ENCODE measurements around the gene JAKMIP1.

Gene JAKMIP1

DNA sequence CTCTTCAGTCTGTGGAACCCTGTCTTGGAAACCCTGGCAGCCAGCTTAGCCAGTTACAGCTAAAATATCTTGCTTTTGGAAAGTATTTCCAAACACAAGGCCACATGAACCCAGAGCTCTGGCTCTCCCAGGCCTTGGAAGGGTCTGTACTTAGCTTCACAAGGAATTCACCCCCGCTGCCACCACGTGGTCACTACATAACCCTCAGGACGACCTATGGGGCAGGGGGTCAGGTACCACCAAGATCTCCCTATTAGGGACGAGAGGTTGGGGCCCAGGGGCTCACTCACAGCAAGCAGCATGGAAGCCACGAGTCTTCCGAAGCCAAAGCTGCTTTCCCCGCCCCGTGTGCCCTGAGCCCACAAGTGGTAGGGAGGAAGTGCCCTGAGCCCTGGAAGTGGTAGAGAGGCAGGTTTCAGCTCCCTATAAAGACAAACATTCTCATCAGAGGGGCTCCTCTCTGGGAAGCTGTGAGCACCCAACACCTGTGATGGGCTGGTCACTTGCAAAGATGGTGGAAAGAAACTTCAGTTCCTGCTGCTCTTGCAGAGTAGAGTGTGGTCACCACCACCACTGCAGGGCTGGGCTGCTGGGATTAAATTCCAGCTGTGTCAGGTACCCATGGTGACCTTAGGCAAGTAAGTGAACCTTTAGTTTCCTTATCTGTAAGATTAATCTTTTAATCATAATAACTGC lies 4.7 kb upstream of the JAKMIP1 start:
- no peak for DNase-seq

DNA sequence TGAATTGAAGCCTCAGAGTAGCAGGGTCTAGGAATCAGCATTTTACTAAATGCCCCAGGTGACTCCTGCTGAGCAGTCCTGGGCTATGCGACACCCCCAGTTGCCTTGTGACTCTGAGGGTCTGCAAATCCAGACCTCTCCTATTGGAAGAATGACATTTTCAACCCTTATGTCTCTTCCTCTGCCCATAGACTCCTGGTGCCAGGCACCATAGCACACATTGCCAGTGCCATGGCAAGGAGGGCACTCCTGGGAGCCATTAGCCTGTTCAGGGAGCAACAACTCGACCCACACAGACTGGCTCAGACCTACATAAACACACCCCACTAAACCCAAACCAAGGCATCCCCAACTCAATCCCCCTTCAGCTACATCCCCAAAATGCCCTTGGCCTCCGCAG lies 3.7 kb upstream of the JAKMIP1 start:
- no peak for DNase-seq

DNA sequence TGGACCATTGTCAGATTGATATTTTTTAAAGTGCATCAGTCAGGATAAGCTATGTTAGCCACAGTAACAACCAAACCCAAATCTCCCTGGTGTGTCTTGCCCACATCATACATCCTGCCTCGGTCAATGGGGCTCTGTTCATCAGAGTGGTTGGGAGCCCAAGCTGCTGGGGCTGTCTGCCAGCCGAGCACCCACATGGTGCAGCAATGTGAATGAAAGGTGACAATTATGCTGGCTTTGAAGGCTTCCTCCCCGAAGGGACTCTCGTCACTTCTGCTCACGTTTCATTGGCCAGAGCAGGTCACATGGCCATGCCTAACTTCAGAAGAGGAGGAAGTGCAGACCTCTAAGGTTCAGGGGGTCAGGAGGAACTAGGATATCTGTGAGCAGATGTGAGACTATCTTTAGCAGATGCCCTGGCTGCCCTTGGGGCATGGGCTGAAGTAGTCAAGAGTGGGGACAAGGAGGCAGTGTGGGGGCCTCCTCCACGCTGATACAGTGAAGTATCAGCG lies 1.3 kb upstream of the JAKMIP1 start:
- no peak for DNase-seq

DNA sequence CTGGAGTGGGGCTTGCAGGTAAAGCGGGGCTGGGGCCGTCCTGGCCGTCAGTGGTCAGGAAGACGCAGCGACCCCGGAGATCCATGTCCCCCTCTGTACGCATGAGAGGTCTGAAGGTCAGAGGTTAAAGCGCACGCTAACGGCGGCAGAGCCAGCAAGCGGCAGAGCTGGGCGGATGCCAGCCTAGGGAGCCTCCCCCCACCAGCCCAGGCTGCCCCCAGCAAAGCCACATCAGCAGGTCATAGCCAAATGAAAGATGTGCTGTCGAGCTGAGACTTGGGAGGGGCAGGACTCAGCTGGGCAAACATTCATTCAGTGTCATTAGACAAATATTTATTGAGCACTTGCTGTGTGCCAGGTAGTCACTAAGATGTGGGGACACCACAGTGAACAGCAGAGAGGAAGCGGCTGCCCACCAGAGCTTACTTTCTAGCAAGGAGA lies 593 bp upstream of the JAKMIP1 start:
- no peak for DNase-seq

DNA sequence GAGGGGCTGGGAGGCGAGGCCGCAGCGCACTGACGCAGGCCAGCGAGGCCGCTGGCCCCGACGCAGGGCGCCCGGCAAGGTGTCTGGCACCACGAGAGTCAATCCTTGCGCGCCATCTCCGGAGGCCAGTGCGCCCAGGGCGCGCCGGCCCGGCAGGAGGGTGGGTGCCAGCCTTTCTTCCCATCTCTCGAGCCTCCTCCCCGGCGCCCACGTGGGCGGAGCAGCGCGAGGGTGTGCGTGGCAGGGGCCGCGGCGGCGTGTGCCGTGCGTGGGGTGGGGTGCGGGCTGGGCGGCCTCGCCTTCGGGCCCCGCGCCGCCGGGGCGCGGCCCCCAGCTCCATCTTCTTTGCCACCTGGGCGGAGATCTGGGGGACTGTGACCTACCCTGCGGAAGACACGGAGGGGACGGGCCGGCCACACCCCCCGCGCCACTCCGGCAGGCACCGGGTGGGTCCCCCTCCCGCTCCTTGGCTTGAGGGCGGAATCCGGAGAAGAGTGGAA lies 877 bp downstream of the JAKMIP1 start:
- peak in 2 of 56 donors; percentile 32 to 55 for DNase-seq

DNA sequence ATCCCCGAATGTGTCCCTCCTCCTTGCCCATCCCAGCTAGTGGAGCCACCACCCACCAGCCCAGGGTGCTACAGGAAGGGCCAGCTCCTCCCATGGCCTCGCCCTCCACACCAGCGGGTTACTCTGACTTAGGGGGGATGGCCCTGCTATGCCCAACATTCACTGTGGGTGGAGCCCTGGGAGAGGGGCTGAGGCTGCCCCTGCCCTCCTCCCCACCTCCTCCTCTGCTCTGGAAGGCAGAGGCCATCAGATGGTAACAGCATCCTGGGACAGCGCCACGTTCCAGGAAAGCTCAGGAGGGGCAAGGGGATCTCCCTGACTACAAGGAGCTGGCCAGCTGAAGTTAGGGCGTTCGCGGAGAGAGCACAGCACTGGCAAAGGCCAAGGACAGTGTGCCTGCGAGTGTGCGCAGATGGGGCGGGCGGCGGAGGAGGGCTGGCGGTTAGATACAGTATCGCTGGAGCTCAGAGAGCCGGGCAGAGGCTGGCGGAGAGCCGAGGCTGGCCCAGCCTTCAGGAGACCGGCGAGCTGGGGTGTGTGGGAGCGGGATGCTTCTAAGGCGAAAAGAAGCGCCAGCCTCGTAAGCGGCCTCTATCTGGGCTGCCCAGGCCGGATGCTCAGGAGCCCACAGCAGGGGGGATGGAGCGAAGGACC lies 1.5 kb downstream of the JAKMIP1 start:
- DNase-seq, result peak in 1 of 56 donors; percentile 27

DNA sequence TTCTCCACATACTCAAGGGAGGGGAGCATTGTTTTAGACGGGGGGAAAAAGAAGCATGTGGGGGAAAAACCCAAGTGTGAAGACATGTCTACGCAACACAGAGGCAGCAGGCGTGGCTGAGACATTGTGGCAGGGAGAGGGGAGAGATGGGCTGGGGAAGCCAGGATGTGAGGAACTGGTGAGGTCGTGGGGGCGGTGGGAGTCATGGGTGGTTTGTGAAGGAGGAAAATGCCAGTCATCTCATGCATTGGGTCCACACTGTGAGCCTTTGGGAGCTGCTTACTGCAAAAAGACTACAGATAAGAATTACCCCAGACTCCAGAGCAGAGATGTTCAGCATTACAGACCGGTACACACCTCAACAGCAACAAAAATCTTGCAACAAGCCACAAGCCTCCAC lies 2.1 kb downstream of the JAKMIP1 start:
- peak in 17 of 56 donors; percentile 23 to 73 (median 43) for DNase-seq

DNA sequence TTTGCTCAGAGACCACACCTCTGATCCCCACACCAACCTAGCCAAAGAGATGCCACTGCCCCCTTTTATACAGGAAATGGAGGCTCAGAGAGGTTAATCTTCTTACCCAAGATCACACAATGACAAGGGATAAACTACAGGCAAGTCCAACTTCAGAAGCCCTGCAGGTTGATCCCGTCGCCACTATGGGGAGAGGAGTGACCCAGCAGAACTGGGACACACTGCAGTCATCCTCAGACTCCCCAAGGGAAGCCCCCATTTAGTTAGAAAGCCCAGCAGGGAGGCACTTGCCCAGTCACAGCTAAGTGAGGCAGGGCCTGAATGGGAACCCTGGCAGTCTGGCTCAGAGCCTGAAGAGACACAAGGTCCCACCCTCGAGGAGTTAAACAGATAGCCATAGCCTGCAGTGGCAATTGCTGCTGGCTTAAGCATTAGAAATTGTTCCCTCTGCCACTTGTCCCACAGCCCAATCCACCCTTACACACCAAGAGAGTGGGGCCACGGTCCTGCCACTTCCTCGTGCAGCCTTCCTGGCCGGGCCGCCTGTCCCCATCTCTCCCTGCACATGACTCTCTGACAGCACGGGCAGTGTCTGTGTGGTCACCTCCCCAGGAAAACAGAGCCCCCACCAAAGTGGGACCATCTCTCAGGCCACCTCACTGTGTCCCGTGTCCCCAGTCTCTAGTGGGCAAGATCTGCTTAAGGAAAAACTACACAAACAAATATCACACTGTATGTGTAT lies 2.7 kb downstream of the JAKMIP1 start:
- no peak for DNase-seq

DNA sequence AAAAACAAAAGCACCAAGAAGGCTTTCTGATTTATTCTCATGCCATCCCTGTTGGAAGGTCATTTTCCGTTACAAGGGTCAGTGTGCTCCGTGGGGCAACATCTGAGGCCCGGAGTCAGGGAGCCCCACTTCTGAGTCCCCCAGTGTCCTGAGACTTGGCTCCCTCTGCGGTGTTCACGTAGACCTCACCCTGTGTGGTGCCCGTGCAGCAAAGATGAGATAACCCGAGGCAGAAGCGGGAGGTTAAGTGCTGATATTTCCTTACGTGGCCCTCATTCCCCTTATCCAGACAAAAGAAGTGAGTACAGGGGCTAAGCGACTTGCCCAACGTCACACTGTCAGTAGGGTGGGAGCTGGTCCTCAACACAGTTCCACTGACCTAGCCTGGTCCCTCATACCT lies 3.5 kb downstream of the JAKMIP1 start:
- DNase-seq, result no peak

DNA sequence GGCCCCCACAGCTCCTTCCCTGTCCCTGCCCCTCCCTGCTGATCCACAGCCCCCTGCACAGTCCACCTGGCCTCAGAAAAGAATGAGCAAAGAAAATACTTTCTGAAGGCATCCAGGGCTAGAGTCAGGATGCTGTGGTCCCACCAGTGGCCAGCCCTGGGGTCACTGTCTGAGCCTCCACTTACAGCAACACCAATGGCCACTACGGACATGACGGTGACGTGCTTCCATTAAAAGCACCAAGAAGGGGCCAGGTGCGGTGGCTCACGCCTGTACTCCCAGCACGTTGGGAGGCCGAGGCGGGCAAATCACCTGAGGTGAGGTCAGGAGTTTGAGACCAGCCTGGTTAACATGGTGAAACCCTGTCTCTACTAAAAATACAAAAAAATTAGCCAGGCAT lies 4.0 kb downstream of the JAKMIP1 start:
- no peak for DNase-seq

DNA sequence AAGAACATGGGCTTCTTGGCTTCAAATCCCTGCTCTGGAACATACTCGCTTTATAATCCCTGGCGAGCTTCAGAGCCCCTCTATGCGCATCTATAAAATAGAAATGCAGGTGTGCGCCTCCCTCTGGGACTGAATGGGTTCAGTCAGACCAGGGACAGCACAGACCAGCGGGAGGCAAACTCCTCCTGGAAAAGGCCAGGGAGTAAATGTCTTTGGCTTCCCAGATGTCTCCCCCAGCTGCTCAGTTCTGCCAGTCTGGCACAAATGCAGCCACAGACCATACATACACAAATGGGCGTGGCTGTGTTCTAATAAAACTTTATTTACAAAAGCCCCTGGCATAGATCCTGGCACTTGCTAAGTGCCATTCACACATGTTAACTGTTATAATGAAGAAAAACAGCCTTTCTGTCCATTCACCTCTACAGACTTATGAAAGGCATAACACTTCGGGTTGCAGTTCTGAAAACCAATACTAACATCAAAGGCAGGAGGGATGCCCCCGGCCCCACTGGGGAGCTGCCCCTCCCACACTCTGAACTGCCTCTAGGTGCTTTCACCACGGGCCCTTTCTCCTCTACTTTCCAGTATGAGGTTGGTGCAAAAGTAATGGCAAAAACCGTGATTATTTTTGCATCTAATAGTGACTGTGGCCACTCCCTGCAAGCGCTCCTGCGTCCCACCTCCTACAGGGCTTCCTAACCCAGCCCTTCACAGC lies 4.6 kb downstream of the JAKMIP1 start:
- no peak for DNase-seq

DNA sequence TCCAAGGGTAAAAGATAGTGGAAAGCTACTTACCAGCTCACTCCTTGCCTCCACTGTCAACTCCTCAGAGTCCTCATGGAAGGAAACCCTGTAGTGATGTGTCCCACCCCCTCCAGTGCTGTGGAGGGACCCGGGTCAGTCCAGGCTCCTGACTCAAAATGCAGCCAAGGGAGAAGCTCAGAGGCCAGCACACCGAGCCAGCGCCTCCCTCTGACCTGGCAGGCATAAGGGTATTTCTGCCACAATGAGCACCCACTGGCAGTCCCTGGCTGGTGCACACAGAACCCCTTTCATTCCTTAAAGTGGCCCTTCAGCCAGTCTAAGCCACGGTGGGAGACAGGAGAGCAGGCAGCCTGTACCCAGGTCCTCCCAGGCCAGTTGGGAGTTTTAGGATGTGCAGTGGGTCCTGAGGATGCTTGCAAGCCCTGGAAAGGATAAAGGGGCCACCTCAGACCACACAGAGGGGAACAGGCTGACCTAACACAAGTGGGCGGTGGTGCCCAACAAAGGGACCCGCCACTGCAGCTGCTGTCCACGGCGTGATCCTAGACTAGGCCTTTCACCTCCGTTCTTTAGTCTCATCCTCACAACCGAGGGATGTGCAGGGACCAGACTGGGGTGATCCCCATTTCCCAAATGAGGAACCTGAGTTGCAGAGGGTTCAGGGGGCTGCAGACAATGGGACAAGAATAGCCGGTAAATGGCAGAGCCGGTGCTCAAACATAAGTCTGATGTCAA lies 5.7 kb downstream of the JAKMIP1 start:
- DNase-seq, result peak in 22 of 56 donors; percentile 15 to 67 (median 48)

DNA sequence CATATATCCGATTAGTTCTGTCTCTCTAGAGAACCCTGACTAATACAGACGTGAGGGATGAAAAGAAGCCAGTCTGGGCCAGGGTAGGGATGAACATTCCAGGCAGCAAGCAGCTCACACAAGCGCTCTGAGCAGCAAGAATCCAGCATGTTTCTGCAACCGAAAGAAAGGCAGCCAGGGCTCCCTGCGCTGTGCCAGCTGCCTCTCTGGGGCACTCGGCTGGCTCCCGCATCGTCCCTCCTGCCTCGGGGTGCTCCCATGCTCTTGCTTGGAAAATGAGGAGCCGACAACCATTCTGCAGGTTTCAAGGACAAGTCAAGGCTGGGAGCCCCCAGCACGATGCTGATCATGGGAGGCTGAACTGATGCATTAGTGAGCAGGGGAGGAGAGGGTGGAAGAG lies 7.0 kb downstream of the JAKMIP1 start:
- peak in 7 of 56 donors; percentile 23 to 39 (median 26) for DNase-seq

DNA sequence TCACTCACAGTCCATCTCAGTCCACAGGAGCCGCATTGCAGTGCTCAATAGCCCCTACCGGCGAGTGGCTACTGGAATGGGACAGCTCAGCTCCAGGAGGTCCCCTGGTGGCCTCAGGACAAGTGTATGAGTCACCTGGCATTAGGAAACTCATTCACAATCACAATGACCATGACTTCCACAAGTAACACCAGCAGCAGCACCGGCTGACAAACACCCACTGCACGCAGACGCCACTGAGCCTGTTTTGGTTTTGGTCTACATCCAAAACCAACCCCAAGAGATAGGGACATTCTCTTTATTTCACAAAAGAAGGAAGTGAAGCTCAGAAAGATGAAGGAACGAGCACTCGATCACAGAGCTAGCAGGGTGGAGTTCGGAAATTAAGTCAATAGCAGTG lies 8.1 kb downstream of the JAKMIP1 start:
- no peak for DNase-seq

DNA sequence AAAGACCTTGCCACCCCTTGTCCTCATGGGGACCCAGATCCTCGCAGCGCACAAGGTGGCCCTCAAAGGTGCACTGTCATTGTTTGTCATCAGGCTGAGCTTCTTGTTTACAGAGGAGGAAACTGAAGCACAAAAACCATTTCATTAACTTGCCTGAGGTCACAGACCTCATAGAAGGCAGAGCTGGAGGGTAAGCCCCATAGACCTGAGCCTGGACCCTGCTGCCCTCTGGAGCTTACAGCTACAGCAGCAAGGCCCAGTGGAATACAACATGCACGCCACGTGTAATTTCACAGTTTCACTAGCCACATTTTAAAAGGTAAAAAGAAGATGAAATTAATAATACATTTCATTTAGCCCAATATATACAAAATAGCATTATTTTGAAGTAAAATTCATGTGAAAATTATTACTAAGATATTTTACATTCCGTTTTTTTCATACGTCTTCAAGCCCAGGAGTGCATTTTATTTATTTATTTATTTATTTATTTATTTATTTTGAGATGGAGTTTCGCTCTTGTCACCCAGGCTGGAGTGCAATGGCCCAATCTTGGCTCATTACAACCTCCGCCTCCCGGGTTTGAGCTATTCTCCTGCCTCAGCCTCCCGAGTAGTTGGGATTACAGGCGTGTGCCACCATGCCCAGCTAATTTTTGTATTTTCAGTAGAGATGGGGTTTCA lies 8.8 kb downstream of the JAKMIP1 start:
- no peak for DNase-seq

DNA sequence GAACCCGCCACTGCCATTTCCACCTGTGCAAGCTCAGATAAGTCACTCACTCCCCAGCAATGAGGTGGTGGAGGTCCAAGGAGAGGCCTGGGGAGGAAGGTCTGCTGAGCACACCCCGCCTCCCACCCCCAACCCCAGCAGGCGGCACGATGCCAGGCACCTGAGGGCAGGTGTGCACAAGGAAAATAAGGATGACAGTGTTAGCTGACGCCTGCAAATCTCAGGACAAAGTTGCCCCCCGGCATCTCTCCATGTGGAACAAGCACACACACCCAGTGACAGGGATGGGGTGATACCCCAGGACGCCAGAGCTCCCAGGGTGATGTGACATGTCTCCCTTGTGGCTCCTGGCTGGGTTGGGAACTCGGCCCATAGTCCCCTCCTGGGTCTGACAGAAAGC lies 9.9 kb downstream of the JAKMIP1 start:
- no peak for DNase-seq

DNA sequence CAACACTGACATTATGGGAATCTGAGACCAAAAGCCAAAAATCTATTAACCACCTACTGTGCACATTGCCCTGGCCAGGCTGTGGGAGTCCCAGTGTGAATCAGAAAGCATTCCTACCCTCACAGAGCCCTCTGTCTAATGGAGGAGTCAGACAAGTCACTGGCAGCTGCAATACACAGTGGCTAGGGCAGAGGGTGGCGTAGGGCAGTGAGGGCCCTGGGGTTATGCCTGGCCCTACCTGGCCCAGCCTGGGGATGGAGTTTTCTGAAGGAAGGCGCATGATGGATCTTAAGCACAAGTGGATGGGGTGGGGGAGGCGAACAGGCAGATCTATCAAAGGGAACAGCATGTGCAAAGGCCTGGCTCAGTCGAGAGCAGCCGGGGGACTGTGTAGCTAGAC lies 10.8 kb downstream of the JAKMIP1 start:
- DNase-seq, result no peak

DNA sequence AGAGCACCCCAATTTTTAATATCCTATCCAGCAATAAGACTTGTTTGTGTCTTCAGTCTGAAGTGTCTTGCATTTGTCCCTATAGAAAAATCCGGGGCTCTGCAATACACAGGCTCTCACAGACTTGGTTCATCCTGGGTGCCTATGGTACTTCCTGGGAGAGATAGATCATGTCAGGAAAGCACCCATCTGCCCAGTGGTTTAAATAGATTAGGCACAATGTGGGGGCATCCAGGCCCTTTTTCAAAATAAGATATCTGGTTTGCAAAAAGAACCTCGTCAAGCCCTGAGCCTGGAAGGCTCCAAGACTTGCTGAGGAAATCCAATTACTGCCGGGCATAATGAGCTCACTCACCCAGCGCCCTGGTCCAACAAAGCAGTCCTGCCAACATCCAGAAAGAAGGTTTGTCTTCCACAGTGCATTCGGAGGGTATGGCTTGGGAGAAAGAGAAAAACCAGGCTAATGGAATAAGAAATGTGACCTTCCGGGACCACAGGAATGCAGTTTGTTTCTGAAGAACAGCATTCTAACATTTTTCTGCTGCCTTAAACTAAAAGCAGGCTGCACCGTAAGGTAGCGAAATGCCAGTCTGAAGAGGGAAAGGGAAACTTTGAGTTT lies 11.6 kb downstream of the JAKMIP1 start:
- DNase-seq, result peak in 9 of 56 donors; percentile 14 to 48 (median 34)

DNA sequence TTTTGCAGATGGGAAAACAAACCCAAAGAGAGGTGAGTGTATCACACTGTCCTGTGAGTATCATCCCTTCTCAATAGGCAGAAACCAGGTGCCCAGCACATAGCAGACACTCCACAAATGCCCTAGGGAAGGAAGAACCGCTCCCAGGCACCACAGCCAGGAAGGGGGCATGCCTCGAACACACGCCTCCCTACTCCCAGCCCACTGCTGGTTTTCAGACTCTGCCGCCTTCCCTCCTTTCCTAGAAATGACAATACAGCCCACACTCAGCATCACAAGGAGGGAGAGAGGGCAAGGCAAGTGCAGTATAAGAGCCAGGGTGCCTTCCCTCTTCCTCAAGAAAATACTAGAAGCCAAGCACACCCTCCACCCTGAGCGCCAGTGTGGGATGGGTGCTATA lies 16.2 kb downstream of the JAKMIP1 start:
- peak in 2 of 56 donors; percentile 25 to 32 for DNase-seq

All from nucleus accumbens (tissue), 56 donors.